HG03520 (cell line): ENCODE measurements around the gene CISD2.
"Not testable (repeated sequence)": the region's sequence is repeated elsewhere in the genome, so short reads cannot be mapped to it uniquely, and the experiment has no call there.

Experiments
- ATAC-seq: cut with Tn5 transposase; IDR thresholded peaks from one replicate; pipeline ENCODE4 v1.9.1; 2021; ENCODE audit warnings: mild to moderate bottlenecking, moderate library complexity; ENCODE audit not compliant: unreplicated experiment

Gene CISD2

DNA sequence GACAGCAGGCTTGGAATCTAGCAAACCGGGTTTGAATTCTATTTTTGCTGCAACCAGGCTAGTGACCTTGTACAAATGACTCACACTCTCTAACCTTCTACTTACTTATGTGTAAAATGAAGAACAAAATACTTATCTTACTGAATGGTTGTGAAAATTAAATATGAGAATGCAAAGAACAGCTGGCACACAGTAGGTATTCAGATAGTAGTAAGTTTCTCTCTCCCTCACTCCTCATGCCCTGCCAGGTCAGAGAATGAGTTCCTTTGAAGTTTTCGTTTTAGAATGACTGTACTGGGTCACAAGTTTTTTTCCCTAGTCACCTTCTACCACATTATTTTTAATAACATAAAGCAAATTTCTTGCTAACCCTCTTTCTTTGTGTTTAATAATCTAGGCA is 33.0 kb downstream of the CISD2 start:
- ATAC-seq = no peak

DNA sequence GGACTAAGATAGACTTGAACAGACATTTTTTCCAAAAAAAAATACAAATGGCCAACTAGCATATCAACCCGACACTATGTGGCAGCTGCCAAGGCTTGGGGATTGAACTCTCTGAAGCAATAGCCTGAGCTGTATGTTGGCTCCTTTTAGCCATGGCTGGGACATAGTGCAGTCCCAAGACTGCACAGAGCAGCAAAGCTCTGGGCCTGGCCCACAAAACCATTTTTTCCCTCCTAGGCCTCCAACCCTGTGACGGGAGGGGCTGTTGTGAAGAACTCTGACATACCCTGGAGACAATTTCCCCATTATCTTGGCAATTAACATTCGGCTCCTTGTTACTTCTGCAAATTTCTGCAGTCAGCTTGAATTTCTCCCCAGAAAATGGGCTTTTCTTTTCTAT is 50.1 kb downstream of the CISD2 start:
- no peak for ATAC-seq

DNA sequence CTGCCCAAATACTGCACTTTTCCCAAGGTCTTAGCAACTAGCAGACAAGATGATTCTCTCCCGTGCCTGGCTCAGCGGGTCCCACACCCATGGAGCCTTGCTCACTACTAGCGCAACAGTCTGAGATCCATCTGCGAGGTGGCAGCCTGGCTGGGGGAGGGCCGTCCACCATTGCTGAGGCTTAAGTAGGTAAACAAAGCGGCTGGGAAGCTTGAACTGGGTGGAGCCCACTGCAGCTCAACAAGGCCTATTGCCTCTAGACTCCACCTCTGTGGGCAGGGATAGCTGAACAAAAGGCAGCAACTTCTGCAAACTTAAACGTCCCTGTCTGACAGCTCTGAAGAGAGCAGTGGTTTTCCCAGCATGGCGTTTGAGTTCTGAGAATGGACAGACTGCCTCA is 50.9 kb downstream of the CISD2 start:
- ATAC-seq = not testable (repeated sequence)

DNA sequence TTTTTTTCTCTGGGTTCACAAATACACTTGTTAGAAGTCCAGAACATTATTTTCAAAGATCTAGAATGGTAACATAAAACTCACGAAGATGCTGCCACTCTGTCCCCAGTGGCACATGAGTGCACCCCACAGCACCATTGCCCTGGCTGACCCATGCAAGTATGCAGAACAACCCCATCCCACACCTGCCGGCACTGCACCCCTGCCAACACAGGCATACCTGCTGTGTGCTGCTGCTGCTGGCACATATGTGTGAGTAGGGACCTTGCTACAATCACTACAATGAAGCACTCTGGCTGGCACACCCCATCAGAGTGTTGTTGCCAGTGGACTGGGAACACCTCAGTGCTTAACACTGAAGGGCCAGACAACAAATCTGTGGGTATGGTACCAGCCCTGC is 66.9 kb downstream of the CISD2 start:
- ATAC-seq = no peak

DNA sequence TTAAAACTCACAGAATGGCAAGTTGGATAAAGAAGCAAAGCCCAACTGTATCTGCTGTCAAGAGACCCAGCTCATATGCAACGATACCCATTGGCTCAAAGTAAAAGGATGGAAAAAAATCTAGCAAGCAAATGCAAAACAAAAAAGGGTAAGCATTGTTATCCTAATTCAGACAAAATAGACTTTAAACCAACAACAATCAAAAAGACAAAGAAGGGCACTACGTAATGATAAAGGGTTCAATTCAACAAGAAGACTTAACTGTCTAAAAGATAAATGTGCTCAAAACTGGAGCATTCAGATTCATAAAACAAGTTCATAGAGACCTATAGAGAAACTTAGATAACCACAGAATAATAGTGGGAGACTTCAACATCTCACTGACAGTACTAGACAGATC is 69.3 kb downstream of the CISD2 start:
- not testable (repeated sequence) for ATAC-seq
